ENCODE data around the gene CD27.

Gene CD27

GRCh38 chr12:6450869-6451347, 6.2 kb downstream of the CD27 start:
- peaks cover 61% of the 10 kb centered on the region for H3K4me1 Mint-ChIP-seq
- H3K27me3 Mint-ChIP-seq (ENCODE audit: low read depth, poor library complexity): no peaks in the 10 kb centered on the region
- DNase-seq: no peak
- no peak for TF ChIP-seq CTCF (IDR thresholded peaks at IDR 0.05)
- peak overlapping the region; percentile 83 for H3K4me3 Mint-ChIP-seq
- no peaks in the 10 kb centered on the region for H3K9me3 Mint-ChIP-seq
- peak overlapping the region; percentile 94 for H3K27ac Mint-ChIP-seq
- H3K36me3 Mint-ChIP-seq (ENCODE audit: low read depth): peaks cover 8% of the 10 kb centered on the region

GRCh38 chr12:6451348-6452244, 6.8 kb downstream of the CD27 start, which contains the start of gene TAPBPL:
Gene TAPBPL (plus strand): TSS chr12:6452042. CDS start chr12:6452249, 207 bp downstream.
- peaks cover 54% of the 10 kb centered on the region for H3K4me1 Mint-ChIP-seq
- H3K27me3 Mint-ChIP-seq (ENCODE audit: low read depth, poor library complexity): no peaks in the 10 kb centered on the region
- H3K9me3 Mint-ChIP-seq: no peaks in the 10 kb centered on the region
- peak within 1 kb of the TSS; percentile 83 for H3K4me3 Mint-ChIP-seq
- H3K36me3 Mint-ChIP-seq (ENCODE audit: low read depth): peaks cover 8% of the 10 kb centered on the region
- no peak for TF ChIP-seq CTCF (IDR thresholded peaks at IDR 0.05)
- peak; percentile 71 for DNase-seq
- H3K27ac Mint-ChIP-seq: peak within 1 kb of the TSS; percentile 94

- Mint-ChIP-seq H3K4me1 (peaks cover 46% of the 10 kb centered on the region), H3K4me3 (peak overlapping the region; percentile 83), H3K27ac (peak overlapping the region; percentile 85), H3K9me3 (no peaks in the 10 kb centered on the region), H3K36me3 (ENCODE audit: low read depth) (peaks cover 8% of the 10 kb centered on the region), H3K27me3 (ENCODE audit: low read depth, poor library complexity) (no peaks in the 10 kb centered on the region)
- no peak for TF ChIP-seq CTCF (IDR thresholded peaks at IDR 0.05)
- DNase-seq: peak; percentile 14
Measured at GRCh38 chr12:6452245-6452943, 7.6 kb downstream of the CD27 start.

GRCh38 chr12:6452944-6453630, 8.3 kb downstream of the CD27 start:
- Mint-ChIP-seq H3K4me3 (peak overlapping the region; percentile 83), H3K36me3 (ENCODE audit: low read depth) (peaks cover 2% of the 10 kb centered on the region), H3K27me3 (ENCODE audit: low read depth, poor library complexity) (no peaks in the 10 kb centered on the region), H3K27ac (no peak overlapping the region), H3K9me3 (no peaks in the 10 kb centered on the region), H3K4me1 (peaks cover 41% of the 10 kb centered on the region)
- DNase-seq: no peak
- no peak for TF ChIP-seq CTCF (IDR thresholded peaks at IDR 0.05)

GRCh38 chr12:6457220-6457945, 12.6 kb downstream of the CD27 start:
- DNase-seq: no peak
- H3K4me1 Mint-ChIP-seq: peaks cover 12% of the 10 kb centered on the region
- H3K36me3 Mint-ChIP-seq (ENCODE audit: low read depth): peaks cover 11% of the 10 kb centered on the region
- no peak overlapping the region for H3K27ac Mint-ChIP-seq
- no peak for TF ChIP-seq CTCF (IDR thresholded peaks at IDR 0.05)
- no peak overlapping the region for H3K4me3 Mint-ChIP-seq
- peaks cover 2% of the 10 kb centered on the region for H3K27me3 Mint-ChIP-seq (ENCODE audit: low read depth, poor library complexity)
- H3K9me3 Mint-ChIP-seq: no peaks in the 10 kb centered on the region

Measured in nephron progenitor cell (in vitro differentiated cells).